Subcutaneous abdominal adipose tissue (tissue), 5 donors: Measurements from ENCODE around the gene MAGIX.

Source experiments
- H3K27ac ChIP-seq: one replicate; pipeline ENCODE4 v1.7.0; 2013; ENCODE audit warnings: low read depth, mild to moderate bottlenecking, inconsistent platforms, low read length, moderate library complexity
- H3K27me3 ChIP-seq, 5 donors: one replicate each; pipeline ENCODE4 v1.7.0; 2013; ENCODE audit warnings: low read length in 5 of 5, inconsistent platforms in 1 of 5; ENCODE audit not compliant: control insufficient read depth in 5 of 5, insufficient read depth in 4 of 5
- H3K36me3 ChIP-seq, 5 donors: one replicate each; pipeline ENCODE4 v1.7.0; 2013; ENCODE audit warnings: low read length in 5 of 5; ENCODE audit not compliant: control insufficient read depth in 5 of 5, insufficient read depth in 5 of 5
- H3K4me1 ChIP-seq, 5 donors: one replicate each; pipeline ENCODE4 v1.7.0; 2013; ENCODE audit warnings: low read length in 5 of 5, mild to moderate bottlenecking in 3 of 5, moderate library complexity in 1 of 5; ENCODE audit not compliant: control insufficient read depth in 5 of 5, insufficient read depth in 5 of 5
- H3K4me3 ChIP-seq, 5 donors: one replicate each; pipeline ENCODE4 v1.7.0; 2013; ENCODE audit warnings: low read length in 5 of 5, low read depth in 1 of 5
- H3K9ac ChIP-seq, 5 donors: one replicate each; pipeline ENCODE4 v1.7.0; 2013; ENCODE audit warnings: low read length in 5 of 5, mild to moderate bottlenecking in 4 of 5, moderate library complexity in 3 of 5
- H3K9me3 ChIP-seq, 5 donors: one replicate each; pipeline ENCODE4 v1.7.0; 2013; ENCODE audit warnings: low read length in 5 of 5; ENCODE audit not compliant: control insufficient read depth in 5 of 5
- donor health status: healthy.
- donor health status: healthy.
- donor health status: healthy.
- donor health status: healthy.
- donor health status: healthy.

MAGIX gene

GRCh38 chrX:49212861-49213260 lies 50.3 kb downstream of the MAGIX start:
- Histone ChIP-seq H3K27ac (no peak overlapping the region), H3K9me3 (no peaks in the 10 kb centered on the region), H3K27me3 (peaks cover 0 to 36% (median 22%) of the 10 kb centered on the region in 5 donors), H3K4me1 (no peaks in the 10 kb centered on the region), H3K9ac (no peak overlapping the region), H3K4me3 (no peak overlapping the region), H3K36me3 (no peaks in the 10 kb centered on the region)

GRCh38 chrX:49214416-49214815 lies 51.9 kb downstream of the MAGIX start:
- Histone ChIP-seq H3K27me3 (peaks cover 0 to 32% (median 19%) of the 10 kb centered on the region in 5 donors), H3K9ac (no peak overlapping the region), H3K4me1 (no peaks in the 10 kb centered on the region), H3K9me3 (no peaks in the 10 kb centered on the region), H3K27ac (no peak overlapping the region), H3K36me3 (no peaks in the 10 kb centered on the region), H3K4me3 (no peak overlapping the region)

GRCh38 chrX:49214996-49215526 lies 52.5 kb downstream of the MAGIX start:
- Histone ChIP-seq H3K4me1 (no peaks in the 10 kb centered on the region), H3K36me3 (no peaks in the 10 kb centered on the region), H3K9me3 (no peaks in the 10 kb centered on the region), H3K27me3 (peaks cover 0 to 25% (median 15%) of the 10 kb centered on the region in 5 donors), H3K27ac (no peak overlapping the region), H3K9ac (no peak overlapping the region), H3K4me3 (no peak overlapping the region)
